ENCODE measurements around the gene PKP4.

Gene PKP4

GRCh38 chr2:158575051-158575635, 118.4 kb downstream of the PKP4 start:
- peaks cover 3% of the 10 kb centered on the region; the same call in 1 of the 2 replicates for H3K4me1 ChIP-seq (ENCODE audit: insufficient read depth, low read length)
- H3K27me3 ChIP-seq (ENCODE audit: insufficient read depth, low read length), result no peaks in the 10 kb centered on the region
- WGBS, result 97% methylated on average over 2 of the region's 2 CpGs
- peaks cover 7% of the 10 kb centered on the region for H3K36me3 ChIP-seq (ENCODE audit: insufficient read depth, low read length)
- no peak overlapping the region for H3K4me3 ChIP-seq (ENCODE audit: low read length)
- H3K27ac ChIP-seq (ENCODE audit: low read depth, low read length), result no peak overlapping the region
- H3K9ac ChIP-seq (ENCODE audit: low read depth, low read length), result no peak overlapping the region
- no peaks in the 10 kb centered on the region for H3K9me3 ChIP-seq (ENCODE audit: insufficient read depth, low read depth, low read length)

GRCh38 chr2:158577141-158577540, 120.4 kb downstream of the PKP4 start:
- Histone ChIP-seq H3K9me3 (ENCODE audit: insufficient read depth, low read depth, low read length) (no peaks in the 10 kb centered on the region), H3K9ac (ENCODE audit: low read depth, low read length) (no peak overlapping the region), H3K4me1 (ENCODE audit: insufficient read depth, low read length) (no peaks in the 10 kb centered on the region), H3K4me3 (ENCODE audit: low read length) (no peak overlapping the region), H3K27me3 (ENCODE audit: insufficient read depth, low read length) (no peaks in the 10 kb centered on the region), H3K36me3 (ENCODE audit: insufficient read depth, low read length) (peaks cover 7% of the 10 kb centered on the region), H3K27ac (ENCODE audit: low read depth, low read length) (no peak overlapping the region)
- WGBS, result 98% methylated on average over 5 of the region's 5 CpGs

GRCh38 chr2:158578703-158579330, 122.1 kb downstream of the PKP4 start:
- Histone ChIP-seq H3K9ac (ENCODE audit: low read depth, low read length) (no peak overlapping the region), H3K4me1 (ENCODE audit: insufficient read depth, low read length) (no peaks in the 10 kb centered on the region), H3K27ac (ENCODE audit: low read depth, low read length) (no peak overlapping the region), H3K27me3 (ENCODE audit: insufficient read depth, low read length) (no peaks in the 10 kb centered on the region), H3K4me3 (ENCODE audit: low read length) (no peak overlapping the region), H3K36me3 (ENCODE audit: insufficient read depth, low read length) (peaks cover 7% of the 10 kb centered on the region), H3K9me3 (ENCODE audit: insufficient read depth, low read depth, low read length) (no peaks in the 10 kb centered on the region)
- 90% methylated on average over 1 of the region's 1 CpG for WGBS

- no peaks in the 10 kb centered on the region for H3K9me3 ChIP-seq (ENCODE audit: insufficient read depth, low read depth, low read length)
- no peak overlapping the region for H3K4me3 ChIP-seq (ENCODE audit: low read length)
- 94% methylated on average over 2 of the region's 2 CpGs for WGBS
- no peaks in the 10 kb centered on the region for H3K4me1 ChIP-seq (ENCODE audit: insufficient read depth, low read length)
- peaks cover 9% of the 10 kb centered on the region for H3K36me3 ChIP-seq (ENCODE audit: insufficient read depth, low read length)
- H3K9ac ChIP-seq (ENCODE audit: low read depth, low read length), result no peak overlapping the region
- H3K27ac ChIP-seq (ENCODE audit: low read depth, low read length), result no peak overlapping the region
- H3K27me3 ChIP-seq (ENCODE audit: insufficient read depth, low read length), result no peaks in the 10 kb centered on the region
Measured at GRCh38 chr2:158579928-158580327, 123.2 kb downstream of the PKP4 start.

GRCh38 chr2:158580760-158581159, 124.0 kb downstream of the PKP4 start:
- H3K4me1 ChIP-seq (ENCODE audit: insufficient read depth, low read length), result no peaks in the 10 kb centered on the region
- 97% methylated on average over 2 of the region's 2 CpGs for WGBS
- no peak overlapping the region for H3K9ac ChIP-seq (ENCODE audit: low read depth, low read length)
- no peaks in the 10 kb centered on the region for H3K27me3 ChIP-seq (ENCODE audit: insufficient read depth, low read length)
- H3K4me3 ChIP-seq (ENCODE audit: low read length), result no peak overlapping the region
- no peak overlapping the region for H3K27ac ChIP-seq (ENCODE audit: low read depth, low read length)
- H3K9me3 ChIP-seq (ENCODE audit: insufficient read depth, low read depth, low read length), result no peaks in the 10 kb centered on the region
- peaks cover 9% of the 10 kb centered on the region for H3K36me3 ChIP-seq (ENCODE audit: insufficient read depth, low read length)

- WGBS, result 100% methylated on average over 1 of the region's 1 CpG
Measured at GRCh38 chr2:158582670-158583069, 125.9 kb downstream of the PKP4 start.

GRCh38 chr2:158583923-158584322, 127.2 kb downstream of the PKP4 start:
- H3K4me1 ChIP-seq (ENCODE audit: insufficient read depth, low read length), result no peaks in the 10 kb centered on the region
- no peaks in the 10 kb centered on the region for H3K9me3 ChIP-seq (ENCODE audit: insufficient read depth, low read depth, low read length)
- 97% methylated on average over 19 of the region's 19 CpGs for WGBS
- no peaks in the 10 kb centered on the region for H3K27me3 ChIP-seq (ENCODE audit: insufficient read depth, low read length)
- peaks cover 6% of the 10 kb centered on the region; the same call in 1 of the 2 replicates for H3K36me3 ChIP-seq (ENCODE audit: insufficient read depth, low read length)
- no peak overlapping the region for H3K9ac ChIP-seq (ENCODE audit: low read depth, low read length)
- H3K27ac ChIP-seq (ENCODE audit: low read depth, low read length), result no peak overlapping the region
- no peak overlapping the region for H3K4me3 ChIP-seq (ENCODE audit: low read length)

More at GRCh38 chr2:158582670-158583069, 125.9 kb downstream of the PKP4 start:
- no peaks in the 10 kb centered on the region for H3K27me3 ChIP-seq (ENCODE audit: insufficient read depth, low read length)
- H3K27ac ChIP-seq (ENCODE audit: low read depth, low read length), result no peak overlapping the region
- no peaks in the 10 kb centered on the region for H3K4me1 ChIP-seq (ENCODE audit: insufficient read depth, low read length)
- peaks cover 5% of the 10 kb centered on the region for H3K36me3 ChIP-seq (ENCODE audit: insufficient read depth, low read length)
- no peaks in the 10 kb centered on the region for H3K9me3 ChIP-seq (ENCODE audit: insufficient read depth, low read depth, low read length)
- no peak overlapping the region for H3K9ac ChIP-seq (ENCODE audit: low read depth, low read length)
- no peak overlapping the region for H3K4me3 ChIP-seq (ENCODE audit: low read length)

GRCh38 chr2:158586491-158586890, 129.7 kb downstream of the PKP4 start:
- Histone ChIP-seq H3K9me3 (ENCODE audit: insufficient read depth, low read depth, low read length) (no peaks in the 10 kb centered on the region), H3K4me3 (ENCODE audit: low read length) (no peak overlapping the region), H3K27me3 (ENCODE audit: insufficient read depth, low read length) (no peaks in the 10 kb centered on the region), H3K36me3 (ENCODE audit: insufficient read depth, low read length) (peaks cover 6% of the 10 kb centered on the region; the same call in 1 of the 2 replicates), H3K4me1 (ENCODE audit: insufficient read depth, low read length) (no peaks in the 10 kb centered on the region), H3K27ac (ENCODE audit: low read depth, low read length) (no peak overlapping the region), H3K9ac (ENCODE audit: low read depth, low read length) (no peak overlapping the region)
- WGBS, result 60% methylated on average over 3 of the region's 3 CpGs

GRCh38 chr2:158589303-158589702, 132.6 kb downstream of the PKP4 start:
- Histone ChIP-seq H3K27ac (ENCODE audit: low read depth, low read length) (no peak overlapping the region), H3K27me3 (ENCODE audit: insufficient read depth, low read length) (no peaks in the 10 kb centered on the region), H3K4me1 (ENCODE audit: insufficient read depth, low read length) (no peaks in the 10 kb centered on the region), H3K9me3 (ENCODE audit: insufficient read depth, low read depth, low read length) (no peaks in the 10 kb centered on the region), H3K36me3 (ENCODE audit: insufficient read depth, low read length) (peaks cover 3% of the 10 kb centered on the region; the same call in 1 of the 2 replicates), H3K9ac (ENCODE audit: low read depth, low read length) (no peak overlapping the region), H3K4me3 (ENCODE audit: low read length) (no peak overlapping the region)
- WGBS, result 98% methylated on average over 3 of the region's 4 CpGs

- Histone ChIP-seq H3K36me3 (ENCODE audit: insufficient read depth, low read length) (0 out of 2 replicates have a peak, but pooled peaks cover 5% of the 10 kb centered on the region), H3K4me1 (ENCODE audit: insufficient read depth, low read length) (0 out of 2 replicates have a peak, but pooled peaks cover 6% of the 10 kb centered on the region), H3K4me3 (ENCODE audit: low read length) (no peak overlapping the region), H3K9me3 (ENCODE audit: insufficient read depth, low read depth, low read length) (no peaks in the 10 kb centered on the region), H3K9ac (ENCODE audit: low read depth, low read length) (no peak overlapping the region), H3K27ac (ENCODE audit: low read depth, low read length) (no peak overlapping the region), H3K27me3 (ENCODE audit: insufficient read depth, low read length) (no peaks in the 10 kb centered on the region)
- WGBS, result 93% methylated on average over 3 of the region's 3 CpGs
Measured at GRCh38 chr2:158598862-158599517, 142.2 kb downstream of the PKP4 start.

- H3K9ac ChIP-seq (ENCODE audit: low read depth, low read length), result no peak overlapping the region
- 0 out of 2 replicates have a peak, but pooled peaks cover 5% of the 10 kb centered on the region for H3K36me3 ChIP-seq (ENCODE audit: insufficient read depth, low read length)
- no peak overlapping the region for H3K4me3 ChIP-seq (ENCODE audit: low read length)
- H3K9me3 ChIP-seq (ENCODE audit: insufficient read depth, low read depth, low read length), result no peaks in the 10 kb centered on the region
- H3K27me3 ChIP-seq (ENCODE audit: insufficient read depth, low read length), result no peaks in the 10 kb centered on the region
- H3K4me1 ChIP-seq (ENCODE audit: insufficient read depth, low read length), result 0 out of 2 replicates have a peak, but pooled peaks cover 6% of the 10 kb centered on the region
- no peak overlapping the region for H3K27ac ChIP-seq (ENCODE audit: low read depth, low read length)
Measured at GRCh38 chr2:158599609-158600008, 142.9 kb downstream of the PKP4 start.

Data from HUES64 (cell line).